ENCODE data around the gene AP2M1. TPM values are rescaled to one million over a fixed set of nuclear protein-coding genes. Genes with fewer than 3 reads are reported as not detected.

AP2M1 gene
- total RNA-seq, 4 donors from 2014 or later = 110 to 132 (median 117) TPM

DNA sequence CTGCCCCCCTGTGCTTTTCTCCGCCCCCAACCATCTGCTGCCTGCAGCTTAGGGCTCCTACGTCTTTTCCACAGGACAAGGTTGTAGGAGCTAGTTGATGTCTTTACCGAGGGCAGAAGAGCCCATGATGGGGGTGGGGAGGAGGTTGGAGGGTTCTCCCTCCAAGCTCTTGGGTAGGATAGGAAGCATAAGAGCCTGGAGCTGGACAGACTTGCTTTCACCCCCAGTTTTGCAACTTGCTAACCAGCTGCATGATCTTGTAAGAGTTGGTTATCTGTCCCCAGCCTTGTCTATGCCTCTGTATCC lies 12.2 kb downstream of the AP2M1 start:
- intact Hi-C loops (cut with DNase I; ENCODE audit: low total_unique reads) (loop anchor here (1.0 to 5.0 kb wide), 6 partner anchors 42 to 175 kb away; partner anchors contain the start of genes CLCN2, EEF1AKMT4, EIF2B5 and POLR2H), in situ Hi-C loops (cut with MboI; ENCODE audit: low sequenced_read_pairs in 4 of 4) (loop anchor here in 2 of 4 donors (10.0 kb wide), 1 partner anchor 52 kb away; the partner anchor contains the start of gene EIF2B5 (in 2 of the 2))
- no peaks in the 10 kb centered on the region for H3K9me3 ChIP-seq
- peak overlapping the region; percentile 89 to 97 (median 96) for H3K27ac ChIP-seq
- H3K4me3 ChIP-seq = peak overlapping the region; percentile 78 to 97 (median 90)
- ATAC-seq (no peak), DNase-seq (no peak)
- H3K27me3 ChIP-seq = no peaks in the 10 kb centered on the region
- H3K36me3 ChIP-seq = peaks cover 3 to 74% of the 10 kb centered on the region in 2 donors
- H3K4me1 ChIP-seq = peaks cover 18 to 21% of the 10 kb centered on the region in 2 donors
- TF ChIP-seq, protein P1, sequence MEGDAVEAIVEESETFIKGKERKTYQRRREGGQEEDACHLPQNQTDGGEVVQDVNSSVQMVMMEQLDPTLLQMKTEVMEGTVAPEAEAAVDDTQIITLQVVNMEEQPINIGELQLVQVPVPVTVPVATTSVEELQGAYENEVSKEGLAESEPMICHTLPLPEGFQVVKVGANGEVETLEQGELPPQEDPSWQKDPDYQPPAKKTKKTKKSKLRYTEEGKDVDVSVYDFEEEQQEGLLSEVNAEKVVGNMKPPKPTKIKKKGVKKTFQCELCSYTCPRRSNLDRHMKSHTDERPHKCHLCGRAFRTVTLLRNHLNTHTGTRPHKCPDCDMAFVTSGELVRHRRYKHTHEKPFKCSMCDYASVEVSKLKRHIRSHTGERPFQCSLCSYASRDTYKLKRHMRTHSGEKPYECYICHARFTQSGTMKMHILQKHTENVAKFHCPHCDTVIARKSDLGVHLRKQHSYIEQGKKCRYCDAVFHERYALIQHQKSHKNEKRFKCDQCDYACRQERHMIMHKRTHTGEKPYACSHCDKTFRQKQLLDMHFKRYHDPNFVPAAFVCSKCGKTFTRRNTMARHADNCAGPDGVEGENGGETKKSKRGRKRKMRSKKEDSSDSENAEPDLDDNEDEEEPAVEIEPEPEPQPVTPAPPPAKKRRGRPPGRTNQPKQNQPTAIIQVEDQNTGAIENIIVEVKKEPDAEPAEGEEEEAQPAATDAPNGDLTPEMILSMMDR (IDR thresholded peaks at IDR 0.05 in 4 of 5, conservative IDR thresholded peaks at IDR 0.05 in 1 of 5) = no peak
- no peak for TF ChIP-seq POLR2A (IDR thresholded peaks at IDR 0.05)

DNA sequence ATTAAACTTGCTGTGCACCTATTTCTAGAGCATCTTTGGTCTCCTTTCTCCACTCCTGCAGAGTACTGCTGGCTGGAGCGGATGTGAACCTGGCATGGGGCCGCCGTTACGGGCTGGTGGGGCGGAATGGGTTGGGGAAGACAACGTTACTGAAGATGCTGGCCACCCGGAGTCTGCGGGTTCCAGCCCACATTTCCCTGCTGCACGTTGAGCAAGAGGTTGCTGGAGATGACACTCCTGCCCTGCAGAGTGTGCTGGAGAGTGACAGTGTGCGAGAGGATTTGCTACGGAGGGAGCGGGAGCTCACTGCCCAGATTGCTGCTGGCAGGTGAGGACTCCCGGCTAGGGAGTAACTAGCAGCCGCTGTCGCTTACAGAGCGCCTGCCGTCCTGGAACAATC lies 13.4 kb downstream of the AP2M1 start:
- no peak overlapping the region for H3K4me3 ChIP-seq
- DNase-seq (no peak), ATAC-seq (no peak)
- no peaks in the 10 kb centered on the region for H3K27me3 ChIP-seq
- TF ChIP-seq, protein P1 (IDR thresholded peaks at IDR 0.05 in 4 of 5, conservative IDR thresholded peaks at IDR 0.05 in 1 of 5) = no peak
- TF ChIP-seq POLR2A (IDR thresholded peaks at IDR 0.05) = no peak
- no peak overlapping the region for H3K27ac ChIP-seq
- H3K36me3 ChIP-seq = peaks cover 0 to 74% of the 10 kb centered on the region in 2 donors
- H3K4me1 ChIP-seq = peaks cover 18 to 21% of the 10 kb centered on the region in 2 donors
- in situ Hi-C loops (cut with MboI; ENCODE audit: low sequenced_read_pairs in 4 of 4) = loop anchor here in 2 of 4 donors (10.0 kb wide), 1 partner anchor 53 kb away; the partner anchor contains the start of gene EIF2B5 (in 2 of the 2)
- intact Hi-C loops (cut with DNase I; ENCODE audit: low total_unique reads) = loop anchor here (5.0 kb wide), 3 partner anchors 109 to 174 kb away; partner anchors contain the start of genes CLCN2, POLR2H and PSMD2
- H3K9me3 ChIP-seq = no peaks in the 10 kb centered on the region

DNA sequence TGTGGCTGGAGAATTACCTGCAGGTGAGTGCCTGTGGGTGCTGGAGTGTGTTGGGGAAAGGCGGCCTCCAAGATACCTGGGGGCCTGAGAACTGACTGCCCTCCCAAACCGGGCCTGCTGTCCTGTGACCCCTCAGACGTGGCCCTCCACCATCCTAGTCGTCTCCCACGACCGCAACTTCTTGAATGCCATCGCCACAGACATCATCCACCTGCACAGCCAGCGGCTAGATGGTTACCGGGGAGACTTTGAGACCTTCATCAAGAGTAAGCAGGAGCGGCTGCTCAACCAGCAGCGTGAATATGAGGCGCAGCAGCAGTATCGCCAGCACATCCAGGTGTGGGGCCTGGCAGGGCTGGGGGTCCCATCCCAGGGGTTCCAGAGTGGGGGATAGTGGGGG lies 14.8 kb downstream of the AP2M1 start:
- no peak for ATAC-seq
- in situ Hi-C loops (cut with MboI; ENCODE audit: low sequenced_read_pairs in 4 of 4) (loop anchor here in 2 of 4 donors (10.0 kb wide), 1 partner anchor 55 kb away; the partner anchor contains the start of gene EIF2B5 (in 2 of the 2)), intact Hi-C loops (cut with DNase I; ENCODE audit: low total_unique reads) (loop anchor here (5.0 kb wide), 3 partner anchors 108 to 173 kb away; partner anchors contain the start of genes CLCN2, POLR2H and PSMD2)
- Histone ChIP-seq H3K27ac (no peak overlapping the region), H3K36me3 (peaks cover 0 to 74% of the 10 kb centered on the region in 2 donors), H3K4me3 (no peak overlapping the region), H3K27me3 (no peaks in the 10 kb centered on the region), H3K9me3 (no peaks in the 10 kb centered on the region), H3K4me1 (peaks cover 18 to 21% of the 10 kb centered on the region in 2 donors)
- TF ChIP-seq, protein P1 (IDR thresholded peaks at IDR 0.05 in 4 of 5, conservative IDR thresholded peaks at IDR 0.05 in 1 of 5) = no peak
- no peak for TF ChIP-seq POLR2A (IDR thresholded peaks at IDR 0.05)
- DNase-seq = no peak

DNA sequence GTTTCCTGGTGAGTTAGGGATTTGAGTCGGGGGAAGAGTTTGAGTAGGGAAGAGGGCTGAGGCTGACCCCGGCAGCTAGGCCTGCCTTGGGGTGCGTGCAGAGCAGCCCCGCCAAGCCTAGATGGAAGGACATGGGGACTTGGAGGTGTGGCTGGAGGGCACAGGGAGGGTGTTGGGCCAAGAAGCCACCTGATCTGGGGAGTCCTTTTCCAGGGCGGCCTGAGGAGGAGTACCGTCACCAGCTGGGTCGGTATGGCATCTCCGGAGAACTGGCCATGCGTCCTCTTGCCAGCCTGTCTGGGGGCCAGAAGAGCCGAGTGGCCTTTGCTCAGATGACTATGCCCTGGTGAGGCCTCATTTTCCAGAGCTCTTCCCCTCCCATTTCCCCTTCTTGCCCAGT lies 18.2 kb downstream of the AP2M1 start:
- Histone ChIP-seq H3K27me3 (no peaks in the 10 kb centered on the region), H3K36me3 (peaks cover 0 to 80% of the 10 kb centered on the region in 2 donors), H3K4me1 (peaks cover 0 to under 1% of the 10 kb centered on the region in 2 donors), H3K4me3 (no peak overlapping the region), H3K9me3 (no peaks in the 10 kb centered on the region), H3K27ac (no peak overlapping the region)
- no peak for TF ChIP-seq POLR2A (IDR thresholded peaks at IDR 0.05)
- TF ChIP-seq, protein P1 (IDR thresholded peaks at IDR 0.05 in 4 of 5, conservative IDR thresholded peaks at IDR 0.05 in 1 of 5) = no peak
- in situ Hi-C loops (cut with MboI; ENCODE audit: low sequenced_read_pairs in 4 of 4) (no loop called here), intact Hi-C loops (cut with DNase I; ENCODE audit: low total_unique reads) (no loop called here)
- ATAC-seq (no peak), DNase-seq (no peak)

Measured in gastrocnemius medialis (tissue), 4 donors.